OCI-LY7 (cell line): ENCODE measurements around the gene UNC80.

Experiments
- CTCF ChIP-seq: fragments of 200-600 bp; sonication (generic); conservative IDR thresholded peaks from 2 replicates; pipeline ENCODE4 v1.5.1; 2014; ENCODE audit warnings: mild to moderate bottlenecking, antibody characterized with exemption, low read length, moderate library complexity, mixed read lengths
- EZH2phosphoT487 ChIP-seq: fragments of 200-600 bp; sonication (generic); IDR thresholded peaks from 2 replicates; pipeline ENCODE4 v1.6.1; 2018; ENCODE audit warnings: low read depth, borderline replicate concordance, mild to moderate bottlenecking, mixed run types, antibody characterized with exemption, low read length, moderate library complexity, mixed read lengths

- TF ChIP-seq CTCF (no peak), EZH2phosphoT487 (no peak)
Measured at GRCh38 chr2:209768557-209768956, 3.1 kb upstream of the UNC80 start.
